GM21825 (cell line): ENCODE measurements around the gene PTPN14.

Source experiments
- ATAC-seq: cut with Tn5 transposase; IDR thresholded peaks from one replicate; pipeline ENCODE4 v1.9.1; 2021; ENCODE audit warnings: mild to moderate bottlenecking, moderate library complexity; ENCODE audit not compliant: unreplicated experiment

Gene PTPN14

GRCh38 chr1:214438075-214438474 is 113.3 kb downstream of the PTPN14 start:
- no peak for ATAC-seq

- no peak for ATAC-seq
These were observed 115.5 kb downstream of the PTPN14 start for GRCh38 chr1:214435867-214436266.

- no peak for ATAC-seq
These were observed 119.2 kb downstream of the PTPN14 start for GRCh38 chr1:214432245-214432644.

GRCh38 chr1:214429951-214430770 is 121.2 kb downstream of the PTPN14 start:
- ATAC-seq = no peak

GRCh38 chr1:214427871-214428277 is 123.5 kb downstream of the PTPN14 start:
- peak; percentile 99 for ATAC-seq

- no peak for ATAC-seq
These were observed 125.0 kb downstream of the PTPN14 start for GRCh38 chr1:214426426-214426812.

GRCh38 chr1:214425716-214426425 is 125.5 kb downstream of the PTPN14 start:
- ATAC-seq = no peak

- ATAC-seq = no peak
These were observed 126.3 kb downstream of the PTPN14 start for GRCh38 chr1:214425101-214425500.

GRCh38 chr1:214423045-214423444 is 128.4 kb downstream of the PTPN14 start:
- no peak for ATAC-seq

GRCh38 chr1:214422137-214422671 is 129.2 kb downstream of the PTPN14 start:
- ATAC-seq = no peak

- no peak for ATAC-seq
These were observed 130.6 kb downstream of the PTPN14 start for GRCh38 chr1:214420833-214421232.

- ATAC-seq = no peak
These were observed 131.1 kb downstream of the PTPN14 start for GRCh38 chr1:214420341-214420740.

- no peak for ATAC-seq
These were observed 131.8 kb downstream of the PTPN14 start for GRCh38 chr1:214419650-214420049.

GRCh38 chr1:214418391-214418790 is 133.0 kb downstream of the PTPN14 start:
- ATAC-seq = no peak

- ATAC-seq = no peak
These were observed 133.7 kb downstream of the PTPN14 start for GRCh38 chr1:214417545-214418210.

- ATAC-seq = no peak
These were observed 134.5 kb downstream of the PTPN14 start for GRCh38 chr1:214416858-214417257.

GRCh38 chr1:214416417-214416816 is 135.0 kb downstream of the PTPN14 start:
- ATAC-seq = no peak

- no peak for ATAC-seq
These were observed 136.3 kb downstream of the PTPN14 start for GRCh38 chr1:214415131-214415530.

- no peak for ATAC-seq
These were observed 136.7 kb downstream of the PTPN14 start for GRCh38 chr1:214414691-214415090.

- ATAC-seq = no peak
These were observed 138.1 kb downstream of the PTPN14 start for GRCh38 chr1:214413315-214413714.

GRCh38 chr1:214404571-214405213 is 146.7 kb downstream of the PTPN14 start:
- no peak for ATAC-seq
